Right lobe of liver (tissue), 4 donors: ENCODE results near the gene PRELID2.

Experiments
- CTCF ChIP-seq, 4 donors: fragments of 200-600 bp in 3 of 4; fragments of 450-650 bp in 1 of 4; IDR thresholded peaks; one replicate each; pipeline versions ENCODE4 v1.5.1 to v1.8.0; 2016 to 2022; ENCODE audit warnings: antibody characterized with exemption in 4 of 4, mild to moderate bottlenecking in 2 of 4
- POLR2A ChIP-seq: fragments of 450-650 bp; IDR thresholded peaks from one replicate; pipeline ENCODE4 v1.6.1; 2017; ENCODE audit warnings: antibody characterized with exemption, mild to moderate bottlenecking
- donor health status: DM: no; HTN: no; CAD: no.
- donor health status: DM: no; HTN: no; CAD: no.
- donor health status: DM: no; HTN: yes; CAD: no.

GRCh38 chr5:145775411-145775810 is 59.7 kb downstream of the PRELID2 start:
- no peak for TF ChIP-seq CTCF (IDR thresholded peaks at IDR 0.05)
- TF ChIP-seq POLR2A = no peak
